ENCODE results near the gene FLT1.

FLT1 gene

DNA sequence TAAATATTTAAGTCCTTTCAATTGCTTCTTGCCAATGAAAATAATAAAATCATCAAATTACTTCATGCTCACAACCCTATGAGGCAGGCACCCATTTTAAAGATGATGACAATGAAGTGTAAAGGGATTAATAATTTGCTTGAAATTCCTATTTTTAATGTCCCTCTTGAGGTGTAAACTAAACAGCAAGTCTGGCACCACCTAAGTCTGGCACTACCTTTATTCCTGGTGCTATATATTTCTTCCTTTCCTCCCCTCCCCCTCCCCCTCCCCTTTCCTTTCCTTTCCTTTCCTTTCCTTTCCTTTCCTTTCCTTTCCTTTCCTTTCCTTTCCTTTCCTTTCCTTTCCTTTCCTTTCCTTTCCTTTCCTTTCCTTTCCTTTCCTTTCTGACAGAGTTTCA lies 42.2 kb downstream of the FLT1 start:
- DNase-seq, result no peak

DNA sequence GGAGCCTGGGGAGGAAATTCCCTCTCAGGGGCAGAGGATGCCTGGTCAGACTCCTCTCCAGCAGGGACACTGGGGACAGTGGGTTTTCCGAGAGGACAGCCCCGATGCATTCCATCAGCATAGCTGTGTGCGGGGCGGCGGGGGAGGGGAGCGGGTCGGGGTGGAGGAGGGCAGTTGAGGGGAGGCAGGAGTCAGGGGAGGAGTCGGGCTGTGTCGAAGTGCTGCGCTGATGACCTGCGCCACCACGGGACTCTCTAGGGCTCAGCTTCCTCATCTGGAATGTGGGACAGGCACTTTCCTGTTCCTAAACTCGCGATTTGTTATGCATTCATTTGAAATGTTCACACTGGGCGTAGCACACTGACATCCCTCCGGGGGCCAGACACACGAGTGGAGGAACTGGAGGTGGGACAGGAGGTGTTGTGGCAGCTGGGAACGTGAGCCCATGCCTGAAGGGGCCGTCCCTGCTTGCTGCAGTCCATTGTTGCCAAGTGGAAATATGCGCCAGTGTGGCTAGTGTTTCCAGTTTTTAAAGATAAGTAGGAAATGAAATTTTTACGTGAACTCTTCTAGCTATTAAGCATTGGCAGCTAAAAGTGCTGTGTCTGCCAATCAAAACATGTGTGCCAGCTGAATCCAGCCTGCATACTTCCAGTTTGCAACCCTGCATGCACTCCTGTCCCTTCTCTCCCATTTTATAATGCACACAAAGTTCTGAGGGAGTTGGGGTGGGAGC lies 43.3 kb downstream of the FLT1 start:
- no peak for DNase-seq

GRCh38 chr13:28449826-28450773 lies 44.8 kb downstream of the FLT1 start:
- DNase-seq, result no peak

- DNase-seq, result no peak
Observed at GRCh38 chr13:28448651-28449358, 46.1 kb downstream of the FLT1 start.

- no peak for DNase-seq
Observed at GRCh38 chr13:28447989-28448388, 46.9 kb downstream of the FLT1 start.

GRCh38 chr13:28447206-28447605 lies 47.7 kb downstream of the FLT1 start:
- no peak for DNase-seq

DNA sequence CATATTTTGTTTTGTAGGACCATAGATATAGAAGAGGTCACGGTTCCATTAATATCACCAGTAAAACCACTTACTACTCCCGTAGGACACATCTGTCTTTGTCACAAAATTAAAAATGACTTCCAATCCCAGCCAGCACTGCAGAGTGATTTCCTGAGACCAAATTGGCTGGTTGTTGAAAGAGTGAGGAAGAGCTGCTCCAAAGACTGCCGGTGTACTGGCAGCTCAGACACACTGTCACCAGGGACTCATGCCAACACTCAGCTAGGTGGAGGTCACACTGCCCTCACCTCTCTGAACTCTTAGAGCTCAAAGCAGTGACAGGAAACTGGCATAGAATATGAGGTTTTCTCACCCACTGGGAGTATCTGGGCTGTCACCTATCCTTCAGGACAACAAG lies 52.1 kb downstream of the FLT1 start:
- DNase-seq, result no peak

DNA sequence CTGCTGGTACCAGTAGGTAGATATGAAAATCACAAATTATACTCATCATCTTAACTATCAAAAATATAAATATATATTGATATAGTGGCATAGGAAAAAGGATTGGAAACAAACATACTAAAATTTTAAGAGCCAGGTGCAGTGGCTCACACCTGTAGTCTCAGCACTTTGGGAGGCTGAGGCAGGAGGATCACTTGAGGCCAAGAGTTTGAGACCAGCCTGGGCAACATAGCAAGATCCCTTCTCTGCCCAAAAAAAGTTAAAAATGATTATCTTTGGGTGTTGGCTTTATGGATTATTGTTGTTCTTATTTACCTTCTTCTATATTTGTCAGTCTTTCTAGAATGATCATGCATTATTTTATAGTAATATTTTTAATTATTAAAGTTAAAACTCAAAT lies 53.4 kb downstream of the FLT1 start:
- no peak for DNase-seq

- DNase-seq, result no peak
Observed at GRCh38 chr13:28440774-28441504, 54.0 kb downstream of the FLT1 start.

- DNase-seq, result no peak
Observed at GRCh38 chr13:28438598-28439334, 56.2 kb downstream of the FLT1 start.

DNA sequence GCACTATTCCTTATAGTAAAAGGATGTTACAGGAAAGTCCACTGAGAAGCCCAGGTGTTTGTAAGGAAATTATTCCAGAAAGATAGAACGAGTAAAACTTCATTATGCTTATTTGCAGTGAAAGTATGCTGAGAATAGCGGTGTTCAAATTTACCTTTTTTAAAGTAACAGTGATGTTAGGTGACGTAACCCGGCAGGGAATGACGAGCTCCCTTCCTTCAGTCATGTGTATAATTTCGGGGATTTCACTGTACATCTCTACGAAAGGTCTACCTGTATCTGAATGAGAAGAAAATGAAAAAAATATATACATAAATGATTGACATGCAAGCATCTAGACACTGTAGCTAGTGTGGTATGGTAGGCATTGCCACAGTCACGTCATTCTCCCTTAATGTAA lies 56.9 kb downstream of the FLT1 start:
- DNase-seq, result no peak

- no peak for DNase-seq
Observed at GRCh38 chr13:28435917-28436316, 59.0 kb downstream of the FLT1 start.

DNA sequence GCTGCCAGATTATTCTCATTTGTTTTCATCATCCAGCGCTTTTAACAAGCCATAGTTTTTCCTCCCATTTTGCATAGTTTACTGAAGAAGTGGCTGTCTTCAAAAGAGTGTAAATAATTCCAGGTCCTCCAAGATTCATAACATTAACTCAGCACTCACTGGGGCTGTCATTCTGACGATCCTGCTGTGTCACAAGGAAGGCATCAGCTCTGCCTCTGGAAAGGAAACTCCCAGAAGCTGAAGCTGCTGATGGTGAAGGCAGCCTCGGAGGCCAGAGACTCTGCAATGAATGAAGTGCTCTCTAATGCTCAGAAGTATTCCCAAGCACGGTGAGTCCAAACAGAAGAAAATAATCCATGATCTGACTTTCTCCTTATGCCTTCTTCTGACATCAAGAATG lies 60.0 kb downstream of the FLT1 start:
- DNase-seq, result no peak

- DNase-seq, result no peak
Observed at GRCh38 chr13:28432816-28433560, 61.9 kb downstream of the FLT1 start.

- DNase-seq, result no peak
Observed at GRCh38 chr13:28429685-28430290, 65.1 kb downstream of the FLT1 start.

DNA sequence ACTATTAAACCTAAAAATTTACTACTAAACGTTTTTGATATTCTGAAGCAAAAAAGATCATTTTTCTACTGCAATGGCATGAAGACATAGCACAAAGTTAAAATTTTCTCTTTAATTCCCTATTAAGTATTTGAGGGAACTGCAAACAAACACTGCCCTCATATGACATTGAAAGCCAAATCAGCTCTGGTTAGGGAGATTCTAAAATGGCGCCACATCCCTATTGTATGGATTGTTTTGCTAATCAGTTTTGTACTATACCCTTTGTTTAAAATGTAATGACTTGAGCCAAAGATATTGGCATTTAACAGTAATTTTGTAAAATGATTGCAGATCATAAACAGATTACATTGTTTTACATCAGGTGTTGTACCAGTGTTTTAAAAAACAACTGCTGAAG lies 65.8 kb downstream of the FLT1 start:
- no peak for DNase-seq

- DNase-seq, result no peak
Observed at GRCh38 chr13:28426381-28426780, 68.5 kb downstream of the FLT1 start.

GRCh38 chr13:28425793-28426192 lies 69.1 kb downstream of the FLT1 start:
- DNase-seq, result no peak

DNA sequence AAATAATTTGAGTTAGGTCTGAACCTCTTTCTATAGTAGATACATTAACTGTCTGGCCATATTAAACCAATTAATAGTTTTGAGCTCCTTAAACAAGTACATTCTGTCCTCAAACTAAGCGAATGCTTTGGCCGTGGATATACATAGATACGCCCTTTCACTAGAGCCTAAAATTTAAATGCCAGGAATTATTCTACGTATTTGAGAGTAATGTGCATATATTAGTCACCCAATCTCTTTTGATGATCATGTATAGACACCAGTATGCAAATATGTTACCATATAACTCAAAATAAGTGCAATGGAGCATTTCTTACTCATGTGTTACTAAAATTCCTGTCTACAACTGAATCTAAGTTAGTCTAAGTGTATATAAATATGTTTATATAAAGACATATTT lies 70.4 kb downstream of the FLT1 start:
- DNase-seq, result no peak

DNA sequence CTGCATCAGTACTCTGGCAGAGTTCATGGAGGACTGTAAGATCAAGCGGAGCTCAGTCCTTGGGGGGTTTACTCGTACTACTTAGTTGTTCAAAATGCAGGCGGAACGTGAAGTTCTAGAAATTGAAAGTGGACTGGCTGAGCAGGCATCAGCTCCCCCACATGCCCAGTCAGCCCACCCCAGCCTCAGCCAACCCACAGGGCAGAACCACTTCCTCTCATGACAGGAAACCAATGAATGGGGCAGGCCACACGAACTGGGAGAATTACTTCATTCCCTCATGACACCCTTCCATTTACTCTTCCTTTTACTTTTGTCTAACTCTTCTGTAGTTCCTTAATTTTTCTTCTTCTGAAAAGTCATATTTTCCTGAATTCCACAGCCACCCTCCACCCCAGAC lies 71.9 kb downstream of the FLT1 start:
- DNase-seq, result peak; percentile 49
